ENCODE measurements around the gene BLOC1S4. TPM values are rescaled to one million over a fixed set of nuclear protein-coding genes. Genes with fewer than 3 reads are reported as not detected.

BLOC1S4 gene
- total RNA-seq, 1 experiment from 2014 or later = 10.6 TPM

DNA sequence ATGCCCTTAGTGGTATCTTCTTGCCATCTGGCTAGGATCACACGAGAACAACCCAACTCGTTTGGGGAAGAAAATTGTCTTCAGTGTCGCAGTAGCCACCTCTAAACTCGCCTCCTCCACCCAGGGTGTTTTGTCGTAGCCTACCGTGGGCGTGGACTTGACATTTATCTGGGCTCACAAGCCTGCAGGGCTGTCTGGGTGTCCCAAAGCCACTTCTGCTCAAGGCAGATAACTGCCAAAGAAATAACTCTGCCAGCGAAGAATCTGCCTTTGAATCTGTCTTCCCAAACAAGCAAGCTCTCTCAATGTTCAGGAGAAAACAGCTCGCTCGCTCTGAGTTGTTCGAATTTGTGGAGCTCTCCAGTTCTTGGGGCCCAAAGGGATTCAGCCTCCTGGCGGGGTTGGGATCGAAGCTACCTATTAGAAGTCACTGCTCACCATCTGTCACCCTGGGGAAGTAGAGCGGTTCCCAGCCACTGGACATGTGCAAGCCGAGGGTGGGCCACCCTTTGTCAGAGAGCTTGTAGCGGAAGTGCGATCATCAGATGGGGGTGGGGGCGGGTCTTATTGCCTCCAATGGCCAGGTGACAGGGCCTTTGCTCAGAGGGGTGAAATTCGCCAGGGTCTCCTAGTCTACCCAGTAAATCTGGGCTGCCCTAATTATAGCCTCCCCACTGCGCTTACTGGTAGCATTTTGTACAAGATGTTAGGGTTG is 14.8 kb downstream of the BLOC1S4 start:
- CTCF ChIA-PET = interaction anchor here (0.6 to 2.8 kb wide), 4 partner anchors 11 to 1876 kb away, joined by 3 to 10 read pairs (median 8); no protein-coding TSS in a partner anchor
- no peaks in the 10 kb centered on the region for H3K36me3 Mint-ChIP-seq (ENCODE audit: insufficient read depth, unreplicated experiment)
- POLR2A ChIA-PET = interaction anchor here (0.6 to 1.3 kb wide), 5 partner anchors 15 to 328 kb away, joined by 3 to 5 read pairs (median 3); partner anchors contain the start of gene BLOC1S4

DNA sequence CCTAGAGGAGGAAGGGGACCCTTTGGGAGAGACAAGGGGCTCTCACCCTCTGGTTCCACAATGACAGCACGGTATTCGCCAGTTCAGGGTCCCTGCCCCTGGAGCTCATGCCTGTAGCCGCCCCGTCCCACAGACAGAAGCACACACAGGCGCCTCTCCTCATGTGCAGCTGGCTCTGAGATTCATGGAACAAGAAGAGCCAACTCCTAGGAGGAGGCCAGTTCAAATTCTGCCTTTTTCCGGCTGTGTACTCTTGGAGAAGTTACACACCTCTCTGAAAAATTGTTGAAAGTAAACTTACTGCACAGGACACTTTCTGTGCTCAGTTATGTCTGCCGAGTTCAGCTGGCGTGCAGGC is 15.3 kb downstream of the BLOC1S4 start:
- Mint-ChIP-seq H3K9me3 (ENCODE audit: unreplicated experiment) (no peaks in the 10 kb centered on the region), H3K36me3 (ENCODE audit: insufficient read depth, unreplicated experiment) (no peaks in the 10 kb centered on the region), H3K27me3 (ENCODE audit: insufficient read depth, unreplicated experiment) (no peaks in the 10 kb centered on the region), H3K27ac (ENCODE audit: low read depth, unreplicated experiment) (peak overlapping the region; percentile 97), H3K4me3 (ENCODE audit: unreplicated experiment) (no peak overlapping the region), H3K4me1 (ENCODE audit: insufficient read depth, unreplicated experiment) (peaks cover 4% of the 10 kb centered on the region)
- no peak for DNase-seq (ENCODE audit: unreplicated experiment)
- ChIA-PET CTCF (interaction anchor here (1.9 to 2.8 kb wide), 2 partner anchors 12 to 142 kb away, joined by 10 read pairs; no protein-coding TSS in a partner anchor), POLR2A (interaction anchor here (0.9 to 1.0 kb wide), 2 partner anchors 15 to 38 kb away, joined by 3 to 5 read pairs; partner anchors contain the start of gene BLOC1S4)
- TF ChIP-seq, protein P1, sequence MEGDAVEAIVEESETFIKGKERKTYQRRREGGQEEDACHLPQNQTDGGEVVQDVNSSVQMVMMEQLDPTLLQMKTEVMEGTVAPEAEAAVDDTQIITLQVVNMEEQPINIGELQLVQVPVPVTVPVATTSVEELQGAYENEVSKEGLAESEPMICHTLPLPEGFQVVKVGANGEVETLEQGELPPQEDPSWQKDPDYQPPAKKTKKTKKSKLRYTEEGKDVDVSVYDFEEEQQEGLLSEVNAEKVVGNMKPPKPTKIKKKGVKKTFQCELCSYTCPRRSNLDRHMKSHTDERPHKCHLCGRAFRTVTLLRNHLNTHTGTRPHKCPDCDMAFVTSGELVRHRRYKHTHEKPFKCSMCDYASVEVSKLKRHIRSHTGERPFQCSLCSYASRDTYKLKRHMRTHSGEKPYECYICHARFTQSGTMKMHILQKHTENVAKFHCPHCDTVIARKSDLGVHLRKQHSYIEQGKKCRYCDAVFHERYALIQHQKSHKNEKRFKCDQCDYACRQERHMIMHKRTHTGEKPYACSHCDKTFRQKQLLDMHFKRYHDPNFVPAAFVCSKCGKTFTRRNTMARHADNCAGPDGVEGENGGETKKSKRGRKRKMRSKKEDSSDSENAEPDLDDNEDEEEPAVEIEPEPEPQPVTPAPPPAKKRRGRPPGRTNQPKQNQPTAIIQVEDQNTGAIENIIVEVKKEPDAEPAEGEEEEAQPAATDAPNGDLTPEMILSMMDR (IDR thresholded peaks at IDR 0.05; ENCODE audit: unreplicated experiment) = no peak
- BruUV-seq (replicated peaks) = no TSS peak
- intact Hi-C loops (cut with micrococcal nuclease) = no loop called here

More for the DNA sequence above, 14.8 kb downstream of the BLOC1S4 start:
- intact Hi-C loops (cut with micrococcal nuclease) = no loop called here
- no peak for DNase-seq (ENCODE audit: unreplicated experiment)
- Mint-ChIP-seq H3K27ac (ENCODE audit: low read depth, unreplicated experiment) (no peak overlapping the region), H3K9me3 (ENCODE audit: unreplicated experiment) (no peaks in the 10 kb centered on the region), H3K4me3 (ENCODE audit: unreplicated experiment) (no peak overlapping the region), H3K27me3 (ENCODE audit: insufficient read depth, unreplicated experiment) (no peaks in the 10 kb centered on the region), H3K4me1 (ENCODE audit: insufficient read depth, unreplicated experiment) (peaks cover 4% of the 10 kb centered on the region)
- TF ChIP-seq, protein P1 (IDR thresholded peaks at IDR 0.05; ENCODE audit: unreplicated experiment) = no peak
- no TSS peak for BruUV-seq (replicated peaks)

DNA sequence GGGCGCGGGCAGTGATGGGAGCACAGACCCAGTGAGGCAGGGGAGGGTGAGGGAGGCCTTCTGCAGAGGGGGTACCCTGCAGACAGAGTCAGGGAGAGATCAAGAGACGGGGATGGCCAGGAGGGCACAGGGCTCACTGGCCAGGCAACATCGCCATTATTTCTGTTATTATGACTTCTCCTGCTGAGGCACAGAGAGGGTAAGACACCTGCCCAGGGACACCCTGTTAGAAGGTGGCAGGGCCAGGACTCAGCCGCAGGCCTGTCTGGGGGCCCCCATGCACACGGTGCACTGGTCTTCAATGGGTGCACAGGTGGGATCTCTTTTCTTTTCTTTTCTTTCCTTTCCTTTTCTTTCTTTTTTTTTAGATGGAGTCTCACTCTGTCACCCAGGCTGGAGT is 15.8 kb downstream of the BLOC1S4 start:
- POLR2A ChIA-PET = interaction anchor here (1.4 to 1.8 kb wide), 3 partner anchors 14 to 22 kb away, joined by 3 to 7 read pairs (median 6); partner anchors contain the start of gene MRFAP1L1
- no TSS peak for BruUV-seq (replicated peaks)

More for the DNA sequence above, 15.8 kb downstream of the BLOC1S4 start:
- TF ChIP-seq, protein P1 (IDR thresholded peaks at IDR 0.05; ENCODE audit: unreplicated experiment) = no peak
- Mint-ChIP-seq H3K4me3 (ENCODE audit: unreplicated experiment) (no peak overlapping the region), H3K9me3 (ENCODE audit: unreplicated experiment) (no peaks in the 10 kb centered on the region), H3K27ac (ENCODE audit: low read depth, unreplicated experiment) (peak overlapping the region; percentile 97), H3K36me3 (ENCODE audit: insufficient read depth, unreplicated experiment) (no peaks in the 10 kb centered on the region), H3K4me1 (ENCODE audit: insufficient read depth, unreplicated experiment) (peaks cover 4% of the 10 kb centered on the region), H3K27me3 (ENCODE audit: insufficient read depth, unreplicated experiment) (no peaks in the 10 kb centered on the region)
- DNase-seq (ENCODE audit: unreplicated experiment) = no peak
- intact Hi-C loops (cut with micrococcal nuclease) = no loop called here
- CTCF ChIA-PET = interaction anchor here (1.9 to 5.0 kb wide), 2 partner anchors 142 kb away, joined by 10 to 23 read pairs; no protein-coding TSS in a partner anchor

Data from MCF 10A (cell line).